Astrocyte (in vitro differentiated cells and primary cell): ENCODE data around the gene TPRKB.

Source experiments
- CTCF ChIP-seq: IDR thresholded peaks from 2 replicates; pipeline ENCODE4 v1.5.1; 2011; ENCODE audit warnings: low read depth, mild to moderate bottlenecking, inconsistent platforms, low read length, moderate library complexity; ENCODE audit not compliant: insufficient read depth
- EZH2 ChIP-seq: IDR thresholded peaks from 2 replicates; pipeline ENCODE4 v1.6.1; 2012; ENCODE audit warnings: mild to moderate bottlenecking, low read length, inconsistent platforms; ENCODE audit not compliant: insufficient read depth

GRCh38 chr2:73699437-73699836 lies 37.7 kb downstream of the TPRKB start:
- no peak for TF ChIP-seq CTCF
- no peak for TF ChIP-seq EZH2
